B cell (primary cell): ENCODE data around the gene MLLT6.

ENCODE experiments used
- CTCF ChIP-seq: fragments of 200-600 bp; IDR thresholded peaks from one replicate; pipeline ENCODE4 v1.8.0; 2022; ENCODE audit warnings: antibody characterized with exemption, mild to moderate bottlenecking
- EZH2 ChIP-seq: IDR thresholded peaks from 2 replicates; pipeline ENCODE4 v1.6.1; 2012; ENCODE audit warnings: borderline replicate concordance, low read depth, mild to moderate bottlenecking, moderate library complexity, low read length; ENCODE audit not compliant: insufficient read depth, poor library complexity, severe bottlenecking

- TF ChIP-seq CTCF (no peak), EZH2 (no peak)
These were observed 23.3 kb downstream of the MLLT6 start for GRCh38 chr17:38728290-38728831.
